Type B pancreatic cell (in vitro differentiated cells): ENCODE measurements around the gene TNFRSF6B. TPM values are rescaled to one million over a fixed set of nuclear protein-coding genes. Genes with fewer than 3 reads are reported as not detected.

Experiments
- DNase-seq: peaks from one replicate; pipeline ENCODE4 v3.0.0; 2021; ENCODE audit warnings: mixed read lengths; ENCODE audit not compliant: unreplicated experiment; ENCODE audit errors: extremely low spot score
- H3K27ac Mint-ChIP-seq: 2 replicates; pipeline ENCODE4 v1.8.0; 2021; ENCODE audit warnings: mild to moderate bottlenecking, mixed read lengths
- H3K27me3 Mint-ChIP-seq: 2 replicates; pipeline ENCODE4 v1.8.0; 2021; ENCODE audit warnings: mixed read lengths
- H3K36me3 Mint-ChIP-seq: 2 replicates; pipeline ENCODE4 v1.8.0; 2021; ENCODE audit warnings: mixed read lengths
- H3K4me1 Mint-ChIP-seq: one replicate; pipeline ENCODE4 v1.8.0; 2021; ENCODE audit warnings: mixed read lengths; ENCODE audit not compliant: unreplicated experiment
- H3K4me3 Mint-ChIP-seq: 2 replicates; pipeline ENCODE4 v1.8.0; 2021; ENCODE audit warnings: mild to moderate bottlenecking, mixed read lengths
- H3K9me3 Mint-ChIP-seq: 2 replicates; pipeline ENCODE4 v1.8.0; 2021; ENCODE audit warnings: mixed read lengths
- total RNA-seq: library from RNA; stranded (reverse); gene quantifications from 2 replicates; pipeline ENCODE4 v1.2.1, GENCODE V29; 2021; ENCODE audit warnings: low replicate concordance
- TF ChIP-seq, protein P1 (sequence below): fragments of 200-600 bp; sonication (generic); conservative IDR thresholded peaks from 2 replicates; pipeline ENCODE4 v1.5.0; 2021; ENCODE audit warnings: antibody characterized with exemption, mild to moderate bottlenecking

TNFRSF6B gene
- total RNA-seq, 1 donor from 2014 or later = not detected

DNA sequence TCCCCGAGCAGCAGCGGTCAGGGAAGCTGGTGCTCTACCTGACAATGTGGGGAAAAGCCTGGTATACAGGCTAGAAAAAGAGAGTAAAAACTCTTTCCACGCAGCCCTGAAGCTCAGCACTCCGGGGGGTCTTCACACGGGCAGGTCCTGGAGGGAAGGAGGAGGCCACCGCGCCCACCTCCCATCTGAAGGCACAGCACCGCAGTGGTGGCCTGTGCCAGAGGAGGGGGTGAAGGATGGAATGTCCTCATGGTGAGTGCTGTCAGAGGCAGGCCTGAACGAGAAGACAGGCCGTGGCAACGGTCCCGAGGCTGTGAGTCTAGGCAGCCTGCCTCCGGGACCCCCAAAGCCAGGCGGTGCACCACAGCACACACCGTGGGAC, 49.0 kb downstream of the TNFRSF6B start:
- H3K36me3 Mint-ChIP-seq = no peaks in the 10 kb centered on the region
- H3K4me3 Mint-ChIP-seq = no peak overlapping the region
- H3K27me3 Mint-ChIP-seq = no peaks in the 10 kb centered on the region
- DNase-seq = no peak
- H3K4me1 Mint-ChIP-seq = peaks cover 3% of the 10 kb centered on the region
- no peaks in the 10 kb centered on the region for H3K9me3 Mint-ChIP-seq
- H3K27ac Mint-ChIP-seq = peak overlapping the region; percentile 71
- TF ChIP-seq, protein P1, sequence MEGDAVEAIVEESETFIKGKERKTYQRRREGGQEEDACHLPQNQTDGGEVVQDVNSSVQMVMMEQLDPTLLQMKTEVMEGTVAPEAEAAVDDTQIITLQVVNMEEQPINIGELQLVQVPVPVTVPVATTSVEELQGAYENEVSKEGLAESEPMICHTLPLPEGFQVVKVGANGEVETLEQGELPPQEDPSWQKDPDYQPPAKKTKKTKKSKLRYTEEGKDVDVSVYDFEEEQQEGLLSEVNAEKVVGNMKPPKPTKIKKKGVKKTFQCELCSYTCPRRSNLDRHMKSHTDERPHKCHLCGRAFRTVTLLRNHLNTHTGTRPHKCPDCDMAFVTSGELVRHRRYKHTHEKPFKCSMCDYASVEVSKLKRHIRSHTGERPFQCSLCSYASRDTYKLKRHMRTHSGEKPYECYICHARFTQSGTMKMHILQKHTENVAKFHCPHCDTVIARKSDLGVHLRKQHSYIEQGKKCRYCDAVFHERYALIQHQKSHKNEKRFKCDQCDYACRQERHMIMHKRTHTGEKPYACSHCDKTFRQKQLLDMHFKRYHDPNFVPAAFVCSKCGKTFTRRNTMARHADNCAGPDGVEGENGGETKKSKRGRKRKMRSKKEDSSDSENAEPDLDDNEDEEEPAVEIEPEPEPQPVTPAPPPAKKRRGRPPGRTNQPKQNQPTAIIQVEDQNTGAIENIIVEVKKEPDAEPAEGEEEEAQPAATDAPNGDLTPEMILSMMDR = no peak

DNA sequence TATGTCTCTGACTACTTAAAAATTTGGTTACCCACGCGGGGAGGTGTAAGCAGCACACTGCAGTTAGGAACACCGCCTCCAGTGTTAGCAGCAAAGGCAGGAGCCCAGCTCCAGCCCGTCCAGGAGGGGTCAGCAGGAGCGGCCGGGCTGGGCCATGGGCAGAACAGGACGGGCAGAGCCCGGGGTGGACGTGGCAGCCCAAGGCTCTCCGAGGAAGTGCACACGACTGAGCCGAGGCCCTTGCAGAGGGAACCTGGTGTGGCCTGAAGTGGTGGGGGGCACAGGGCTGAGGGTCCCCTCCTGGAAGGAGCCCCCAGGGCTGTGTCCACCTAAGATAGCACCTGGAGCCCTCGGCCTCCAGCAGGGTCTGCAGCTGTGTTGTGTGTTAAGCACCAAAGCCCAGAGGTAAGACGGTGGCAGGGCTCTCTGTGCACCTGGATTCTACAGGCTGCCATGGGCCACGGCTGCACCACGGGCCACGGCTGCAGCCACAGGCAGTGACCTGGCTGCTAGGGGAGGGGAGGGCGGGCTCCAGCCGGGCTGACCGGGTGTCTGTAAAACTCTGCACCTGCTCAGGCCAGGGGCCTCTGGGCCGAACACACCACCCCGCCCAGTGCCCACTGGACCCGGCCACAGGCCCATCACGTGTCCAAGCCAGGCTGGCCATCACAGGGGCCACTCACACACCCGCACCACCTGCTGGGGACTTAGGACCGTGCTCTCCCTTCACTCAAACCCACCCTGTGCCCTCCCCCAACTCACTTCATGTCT, 49.7 kb downstream of the TNFRSF6B start:
- TF ChIP-seq, protein P1 = no peak
- Mint-ChIP-seq H3K27ac (peak overlapping the region; percentile 71), H3K4me1 (peaks cover 3% of the 10 kb centered on the region), H3K36me3 (no peaks in the 10 kb centered on the region), H3K9me3 (no peaks in the 10 kb centered on the region), H3K4me3 (no peak overlapping the region), H3K27me3 (no peaks in the 10 kb centered on the region)
- no peak for DNase-seq

DNA sequence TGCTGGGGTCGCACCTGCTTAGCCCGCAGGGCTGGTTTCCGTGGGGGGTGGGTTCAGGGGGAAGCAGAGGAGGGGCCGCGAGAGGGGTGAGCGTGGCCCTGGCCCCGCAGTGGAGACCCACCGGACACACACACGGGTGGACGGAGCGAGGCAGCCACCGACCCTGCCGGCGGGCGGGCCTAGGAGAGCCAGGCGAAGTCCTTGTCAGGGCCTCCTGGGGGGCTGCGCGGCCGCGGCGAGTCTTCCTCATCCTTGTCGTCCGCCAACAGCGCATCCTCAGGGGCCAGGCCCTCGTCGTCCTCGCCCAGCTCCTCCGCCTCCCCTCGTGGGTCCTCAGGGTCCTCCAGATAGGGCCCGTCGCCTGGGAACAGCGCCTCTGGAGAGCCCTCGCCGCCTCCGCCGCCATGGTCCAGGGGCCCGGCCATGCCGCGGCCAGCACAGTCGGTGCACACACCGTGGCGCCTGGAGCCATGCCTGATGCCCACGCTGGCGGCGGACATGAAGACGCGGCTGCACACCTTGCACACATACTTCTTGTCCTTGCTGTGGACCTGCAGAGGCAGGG, 50.4 kb downstream of the TNFRSF6B start:
- TF ChIP-seq, protein P1 = no peak
- Mint-ChIP-seq H3K27me3 (no peaks in the 10 kb centered on the region), H3K4me1 (peaks cover 3% of the 10 kb centered on the region), H3K27ac (no peak overlapping the region), H3K9me3 (no peaks in the 10 kb centered on the region), H3K4me3 (no peak overlapping the region), H3K36me3 (no peaks in the 10 kb centered on the region)
- DNase-seq = no peak

DNA sequence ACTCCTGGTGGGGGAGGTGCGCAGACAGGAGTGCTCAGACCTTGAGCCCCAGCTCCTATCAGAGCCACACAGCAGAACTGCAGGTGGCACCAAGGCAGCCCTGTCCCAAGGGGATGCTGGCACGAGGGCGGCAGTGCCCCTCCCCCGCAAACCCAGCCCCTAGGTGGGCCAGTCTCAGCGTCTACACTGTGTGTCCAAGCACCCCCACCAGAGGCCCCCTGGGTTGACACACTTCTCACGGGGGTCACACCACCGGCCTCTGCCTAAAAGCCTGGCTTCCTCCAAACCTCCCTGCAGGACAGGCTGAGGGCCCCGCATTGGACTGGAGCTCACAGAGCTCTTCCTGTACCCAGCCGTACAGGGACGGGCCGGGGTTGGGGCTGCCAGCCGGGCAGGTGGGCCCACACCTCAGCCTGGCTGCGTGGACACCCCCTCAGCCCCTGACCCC, 51.2 kb downstream of the TNFRSF6B start:
- H3K9me3 Mint-ChIP-seq = no peaks in the 10 kb centered on the region
- DNase-seq = no peak
- TF ChIP-seq, protein P1 = no peak

More for the DNA sequence above, 51.2 kb downstream of the TNFRSF6B start:
- H3K4me3 Mint-ChIP-seq = no peak overlapping the region
- H3K27me3 Mint-ChIP-seq = no peaks in the 10 kb centered on the region
- H3K36me3 Mint-ChIP-seq = no peaks in the 10 kb centered on the region
- no peak overlapping the region for H3K27ac Mint-ChIP-seq
- peaks cover 3% of the 10 kb centered on the region for H3K4me1 Mint-ChIP-seq

Other genes with a start within 250 kb of the TNFRSF6B start
- 4.4 and 47.3 TPM in 2 replicates for gene KCNQ2, start 224.0 kb upstream of the TNFRSF6B start, total RNA-seq
- gene EEF1A2, start 197.6 kb upstream of the TNFRSF6B start, total RNA-seq = 20.5 and 30.2 TPM in 2 replicates
- 280 and 422 TPM in 2 replicates for gene PPDPF, start 175.9 kb upstream of the TNFRSF6B start, total RNA-seq
- 0.12 and 0.21 TPM in 2 replicates for gene PTK6, start 159.3 kb upstream of the TNFRSF6B start, total RNA-seq
- gene SRMS, start 148.9 kb upstream of the TNFRSF6B start, total RNA-seq = not detected in 2 replicates
- 0.52 and 1.4 TPM in 2 replicates for gene FNDC11, start 142.5 kb upstream of the TNFRSF6B start, total RNA-seq
- gene HELZ2, start 122.4 kb upstream of the TNFRSF6B start, total RNA-seq = 24.2 and 43.1 TPM in 2 replicates
- gene GMEB2, start 69.6 kb upstream of the TNFRSF6B start, total RNA-seq = 11.9 and 13.9 TPM in 2 replicates
- 38.9 and 40.8 TPM in 2 replicates for gene STMN3, start 43.2 kb upstream of the TNFRSF6B start, total RNA-seq
- gene RTEL1, start 38.3 kb upstream of the TNFRSF6B start, total RNA-seq = 20.7 and 39.2 TPM in 2 replicates
- 37.2 and 45.0 TPM in 2 replicates for gene ARFRP1, start 11.3 kb downstream of the TNFRSF6B start, total RNA-seq
- 28.7 and 32.8 TPM in 2 replicates for gene ZGPAT, start 11.4 kb downstream of the TNFRSF6B start, total RNA-seq
- gene LIME1, start 40.0 kb downstream of the TNFRSF6B start, total RNA-seq = 6.3 and 11.3 TPM in 2 replicates
- gene SLC2A4RG, start 43.1 kb downstream of the TNFRSF6B start, total RNA-seq = 52.6 and 75.6 TPM in 2 replicates
- 9.8 and 13.6 TPM in 2 replicates for gene ZBTB46, start 134.6 kb downstream of the TNFRSF6B start, total RNA-seq
- not detected in 2 replicates for gene ABHD16B, start 164.8 kb downstream of the TNFRSF6B start, total RNA-seq
- 76.5 and 96.3 TPM in 2 replicates for gene TPD52L2, start 168.6 kb downstream of the TNFRSF6B start, total RNA-seq
- 44.1 and 51.9 TPM in 2 replicates for gene DNAJC5, start 198.5 kb downstream of the TNFRSF6B start, total RNA-seq